Right ventricle myocardium inferior (tissue), 1 donor: ENCODE measurements around the gene VAT1L. TPM values are rescaled to one million over a fixed set of nuclear protein-coding genes. Genes with fewer than 3 reads are reported as not detected.
A peak's percentile ranks its signal among the peaks of the same experiment; 100 is the strongest.

Experiments used
- ATAC-seq: fragments of 200-7000 bp; cut with Tn5 transposase; one replicate; pipeline ENCODE4 v1.9.1; 2020; ENCODE audit warnings: mild to moderate bottlenecking, moderate library complexity
- DNase-seq: peaks from one replicate; pipeline ENCODE4 v3.0.0; 2021; ENCODE audit errors: missing footprints
- intact Hi-C: fragments of 100-400 bp; cut with DNase I; formaldehyde crosslinking; loops from one replicate; pipeline ENCODE4 v1.11.0; 2022
- total RNA-seq: library from RNA; stranded (reverse); fragmentation: NEBNext Ultra II Directional; extraction: Animal tissue kit (Norgen Biotek cat#: 25700); gene quantifications from one replicate; pipeline ENCODE4 v1.2.1, GENCODE V29; 2021
- donor health status: DM: no; HTN: yes; CAD: no; lungs with severe emphysema.

Gene VAT1L
- total RNA-seq, 1 donor from 2014 or later: 20.6 TPM

DNA sequence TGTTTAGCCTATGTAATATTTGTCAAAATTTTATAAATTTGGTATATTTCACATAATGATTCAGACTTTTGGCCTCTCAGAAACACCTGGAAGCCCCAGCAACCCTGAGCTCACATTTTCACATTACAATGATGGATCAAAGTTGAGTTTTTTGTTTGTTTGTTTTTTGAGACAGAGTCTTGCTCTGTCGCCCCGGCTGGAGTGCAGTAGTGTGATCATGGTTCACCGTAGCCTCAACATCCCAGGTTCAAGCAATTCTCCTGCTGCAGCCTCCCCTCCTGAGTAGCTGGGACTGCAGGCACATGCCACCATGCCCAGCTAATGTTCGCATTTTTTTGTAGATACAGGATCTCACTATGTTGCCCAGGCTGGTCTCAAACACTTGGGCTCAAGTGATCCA lies 10.6 kb upstream of the VAT1L start:
- intact Hi-C loops: no loop called here
- ATAC-seq: no peak
- DNase-seq: no peak

DNA sequence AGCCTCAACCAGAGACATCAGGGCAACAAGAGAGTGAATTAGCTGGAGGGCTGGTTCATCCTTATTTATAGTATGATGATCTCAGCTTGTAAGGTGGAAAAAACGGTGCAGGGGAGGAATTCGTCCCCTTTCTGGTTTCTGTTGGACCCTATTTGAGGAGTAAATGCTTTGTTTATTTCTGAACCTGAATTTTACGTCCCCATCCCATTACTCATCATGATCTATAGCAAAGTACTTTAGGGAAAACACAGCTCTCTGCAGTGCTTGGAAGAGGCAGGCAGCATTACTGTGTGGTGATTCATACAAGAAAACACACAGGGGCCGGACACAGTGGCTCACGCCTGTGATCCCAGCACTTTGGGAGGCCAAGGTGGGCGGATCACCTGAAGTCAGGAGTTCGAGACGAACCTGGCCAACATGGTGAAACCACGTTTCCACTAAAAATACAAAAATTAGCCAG lies 8.0 kb upstream of the VAT1L start:
- no peak for ATAC-seq
- intact Hi-C loops: no loop called here
- no peak for DNase-seq

DNA sequence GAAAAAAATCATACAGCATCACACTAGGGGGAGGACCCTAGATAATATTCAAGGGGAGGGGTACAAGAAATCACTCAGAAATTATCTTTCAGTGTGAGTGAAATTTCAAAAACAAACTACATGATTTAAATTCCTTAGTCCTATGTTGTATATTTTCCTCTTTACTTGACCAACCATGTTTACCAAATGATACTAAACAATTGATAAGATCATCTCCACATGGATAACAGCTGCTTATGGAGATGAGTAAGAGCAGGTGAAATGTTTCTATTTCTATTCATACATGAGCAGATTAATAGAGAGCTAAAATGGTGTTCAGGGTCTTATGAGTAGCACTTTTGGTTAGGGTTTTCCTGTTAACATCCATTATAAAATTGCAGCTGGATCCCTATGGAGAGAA lies 7.3 kb upstream of the VAT1L start:
- intact Hi-C loops: no loop called here
- DNase-seq (no peak), ATAC-seq (no peak)

DNA sequence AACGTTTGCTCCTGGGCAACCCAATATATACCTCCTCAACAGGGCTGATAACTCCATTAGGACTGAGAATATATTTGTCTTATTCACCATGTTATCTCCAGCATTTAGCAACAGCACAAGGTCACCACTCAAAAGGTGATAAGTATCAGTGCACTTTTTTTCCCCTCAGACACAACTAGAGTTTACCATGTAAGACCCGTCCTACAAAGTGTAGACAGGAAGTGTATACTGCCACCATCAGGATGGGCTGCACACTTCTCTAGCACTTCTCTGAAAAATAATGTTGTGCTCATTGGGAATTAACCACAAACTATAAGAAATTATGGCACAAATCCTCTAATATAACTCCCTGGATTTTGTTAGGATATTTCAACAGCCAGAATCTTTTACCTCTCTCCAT lies 5.7 kb upstream of the VAT1L start:
- no peak for ATAC-seq
- no peak for DNase-seq
- intact Hi-C loops: no loop called here

DNA sequence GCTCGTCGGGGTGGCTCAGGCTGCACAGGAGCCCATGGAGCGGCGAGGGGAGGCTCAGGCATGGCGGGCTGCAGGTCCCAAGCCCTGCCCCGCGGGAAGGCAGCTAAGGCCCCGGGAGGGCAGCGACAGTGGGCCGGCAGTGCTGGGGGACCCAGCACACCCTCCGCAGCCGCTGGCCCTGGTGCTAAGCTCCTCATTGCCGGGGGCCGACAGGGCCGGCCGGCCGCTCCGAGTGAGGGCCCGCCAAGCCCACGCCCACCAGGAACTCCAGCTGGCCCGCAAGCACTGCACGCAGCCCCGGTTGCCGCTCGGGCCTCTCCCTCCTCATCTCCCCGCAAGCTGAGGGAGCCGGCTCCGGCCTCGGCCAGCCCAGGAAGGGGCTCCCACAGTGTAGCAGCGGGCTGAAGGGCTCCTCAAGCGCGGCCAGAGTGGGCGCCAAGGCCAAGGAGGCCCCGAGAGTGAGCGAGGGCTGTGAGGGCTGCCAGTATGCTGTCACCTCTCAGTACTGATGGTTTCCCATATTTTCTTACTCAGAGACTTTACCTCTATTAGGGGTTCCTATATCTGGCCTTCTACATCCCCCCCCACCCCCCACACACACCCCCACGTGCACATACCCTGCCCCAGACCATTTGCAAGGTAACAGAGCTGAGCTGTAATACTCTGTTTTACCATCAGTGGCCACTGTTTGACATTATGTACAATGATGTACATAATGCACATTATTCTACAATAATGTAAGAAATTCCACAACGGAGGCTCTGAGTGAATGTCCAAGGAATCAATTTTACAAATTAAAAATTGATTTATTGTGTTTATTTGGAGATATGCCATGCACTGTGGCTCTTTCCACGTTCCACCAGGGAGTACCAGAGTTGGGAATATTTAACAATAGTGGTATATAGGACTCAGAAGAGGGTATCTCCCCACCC lies 3.7 kb upstream of the VAT1L start:
- DNase-seq (no peak), ATAC-seq (no peak)
- intact Hi-C loops: no loop called here

DNA sequence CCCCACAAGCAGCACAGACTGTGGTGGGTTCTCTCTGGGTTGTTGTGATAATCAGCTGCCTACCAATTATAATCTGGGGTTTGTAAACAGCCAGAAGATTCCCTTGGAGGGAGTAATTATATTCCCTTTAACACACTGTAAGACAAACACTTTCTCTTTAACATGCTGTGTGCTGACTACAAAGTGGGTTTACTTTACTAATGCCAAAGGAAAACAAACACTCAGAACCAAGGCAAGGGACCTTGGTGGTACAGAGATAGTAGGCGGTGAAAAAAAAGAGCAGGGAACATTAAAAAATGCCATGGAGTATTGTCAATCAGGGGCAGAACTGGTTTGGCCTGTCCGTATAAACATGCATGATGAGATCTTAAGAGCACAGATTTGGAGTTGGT lies 3.0 kb upstream of the VAT1L start:
- ATAC-seq (no peak), DNase-seq (no peak)
- intact Hi-C loops: no loop called here

DNA sequence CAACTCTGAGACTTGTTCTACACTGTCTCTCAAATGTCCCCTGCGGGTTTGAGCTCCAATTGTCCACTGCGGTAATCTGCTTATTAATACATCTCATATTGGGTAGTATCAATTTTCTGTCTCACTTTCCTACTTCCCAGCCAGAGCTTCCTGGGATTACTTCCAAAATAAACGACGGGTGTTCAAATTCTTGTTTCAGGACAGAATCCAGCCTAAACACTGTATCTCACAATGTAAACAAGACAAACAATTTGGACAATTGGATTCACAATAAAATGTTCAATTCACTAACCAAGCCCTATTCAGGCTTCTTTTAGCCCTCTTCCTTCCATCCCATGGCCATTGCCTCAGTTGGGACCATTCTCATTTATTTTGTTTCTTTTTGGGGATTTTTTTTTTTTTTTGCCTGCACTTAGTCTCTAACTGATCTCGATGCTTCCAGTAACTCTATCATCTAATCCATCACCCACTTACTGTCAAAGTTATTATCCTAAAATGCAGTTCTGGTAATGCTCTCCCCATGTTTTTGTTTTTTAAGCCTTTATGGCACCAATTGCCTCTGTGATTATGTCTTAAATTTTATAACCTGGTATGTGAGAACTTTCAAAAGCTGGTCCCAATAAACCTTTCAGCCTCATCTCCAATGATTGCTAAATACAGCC lies 2.0 kb upstream of the VAT1L start:
- DNase-seq (no peak), ATAC-seq (no peak)
- intact Hi-C loops: no loop called here

DNA sequence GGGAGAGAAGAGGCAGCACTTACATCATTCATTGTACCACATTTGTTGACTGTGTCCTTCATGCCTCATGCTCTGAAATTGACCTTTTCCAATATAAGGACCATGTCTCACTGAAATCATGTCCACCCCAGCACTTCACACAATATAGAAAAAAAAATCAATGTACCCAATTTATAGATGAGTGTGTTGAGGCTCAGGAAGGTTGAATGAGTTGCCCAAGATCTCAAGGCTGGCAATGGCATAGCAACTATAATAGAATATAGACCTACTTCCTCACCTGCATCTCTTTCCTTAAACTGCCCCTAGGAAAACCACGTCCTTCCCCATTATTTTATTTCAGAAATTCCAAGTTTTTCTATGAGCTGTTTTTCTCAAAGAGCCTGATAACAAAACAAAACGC lies 912 bp upstream of the VAT1L start:
- ATAC-seq: no peak
- DNase-seq: no peak
- intact Hi-C loops: no loop called here

DNA sequence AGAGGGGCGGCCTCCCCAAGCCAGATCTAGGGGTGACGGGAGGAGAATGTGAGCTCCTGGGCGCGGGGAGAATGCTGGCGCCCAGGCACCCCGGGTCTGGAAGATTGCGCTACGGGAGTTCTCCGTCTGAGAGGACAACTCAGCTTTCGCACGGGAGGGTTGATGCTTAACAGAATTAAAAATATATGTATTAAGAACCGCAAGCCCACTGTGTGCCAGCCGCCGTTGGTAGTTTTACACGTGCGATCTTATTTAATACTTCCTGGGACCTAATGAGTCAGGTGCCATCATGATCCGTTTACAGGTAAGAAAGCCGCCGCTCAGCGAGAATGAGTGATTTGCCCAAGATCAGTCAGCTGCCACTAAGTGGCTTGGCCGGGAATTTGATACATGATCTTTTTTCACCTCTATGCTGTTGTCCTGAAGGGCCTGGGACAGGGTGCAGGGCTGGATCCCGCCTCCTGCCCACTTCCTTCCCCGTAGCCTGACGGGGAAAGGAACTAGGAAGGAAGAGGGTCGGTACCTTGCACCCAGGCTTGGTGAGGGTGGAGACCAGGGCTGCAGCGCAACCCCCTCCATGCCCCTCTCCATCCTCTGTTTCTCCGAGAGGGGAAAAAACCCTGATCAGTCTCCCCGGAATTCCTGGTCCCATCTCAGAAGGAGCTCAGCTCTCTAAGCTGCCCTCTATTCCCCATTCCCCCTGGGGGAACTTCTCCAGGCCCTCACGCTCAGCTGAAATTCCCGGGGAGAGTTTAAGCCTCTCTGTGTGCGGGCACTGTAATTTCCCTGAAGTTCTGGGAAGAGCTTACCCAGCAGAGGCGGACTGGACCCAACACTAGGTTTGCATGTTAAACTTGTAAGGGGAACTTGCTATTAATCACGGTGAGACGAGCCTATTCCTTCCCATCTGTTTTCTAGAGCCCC lies 983 bp downstream of the VAT1L start:
- DNase-seq (no peak), ATAC-seq (no peak)
- intact Hi-C loops: no loop called here

DNA sequence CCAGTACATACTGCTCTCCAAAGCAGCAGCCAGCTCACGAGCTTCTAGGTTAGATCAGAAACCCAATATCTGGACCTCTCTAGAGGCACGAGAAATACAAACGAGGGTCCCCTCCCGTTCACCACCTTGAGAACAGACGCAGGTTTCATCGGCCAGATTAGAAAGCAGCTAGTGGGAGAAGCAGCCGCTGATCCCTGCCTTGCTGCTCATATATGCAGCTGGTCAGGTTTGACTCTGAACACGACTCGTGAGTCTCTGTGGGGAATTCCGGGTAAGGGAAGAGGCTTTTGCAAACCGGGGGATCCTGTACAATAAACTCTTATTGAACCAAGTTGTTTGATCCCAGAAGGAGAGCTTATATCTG lies 1.6 kb downstream of the VAT1L start:
- ATAC-seq (no peak), DNase-seq (no peak)
- intact Hi-C loops: no loop called here

DNA sequence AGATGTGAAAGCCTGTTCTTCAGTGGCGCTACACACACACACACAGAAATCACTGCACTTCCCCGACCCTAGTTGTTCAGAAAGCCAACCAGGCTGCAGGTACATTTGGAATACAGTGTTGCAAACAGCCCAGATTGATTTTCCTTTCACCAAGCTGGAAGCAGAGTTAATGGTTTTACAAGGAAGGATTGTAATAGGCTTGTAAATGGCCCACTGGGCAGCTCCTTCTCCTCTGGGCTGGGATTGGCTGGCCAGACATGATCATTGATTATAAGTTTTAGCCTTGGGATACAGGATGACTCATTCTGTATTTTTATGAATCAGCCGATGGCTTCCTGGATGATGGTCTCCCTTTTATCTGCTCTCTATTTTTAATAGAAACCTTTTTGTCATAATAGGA lies 2.5 kb downstream of the VAT1L start:
- intact Hi-C loops: no loop called here
- no peak for DNase-seq
- no peak for ATAC-seq

DNA sequence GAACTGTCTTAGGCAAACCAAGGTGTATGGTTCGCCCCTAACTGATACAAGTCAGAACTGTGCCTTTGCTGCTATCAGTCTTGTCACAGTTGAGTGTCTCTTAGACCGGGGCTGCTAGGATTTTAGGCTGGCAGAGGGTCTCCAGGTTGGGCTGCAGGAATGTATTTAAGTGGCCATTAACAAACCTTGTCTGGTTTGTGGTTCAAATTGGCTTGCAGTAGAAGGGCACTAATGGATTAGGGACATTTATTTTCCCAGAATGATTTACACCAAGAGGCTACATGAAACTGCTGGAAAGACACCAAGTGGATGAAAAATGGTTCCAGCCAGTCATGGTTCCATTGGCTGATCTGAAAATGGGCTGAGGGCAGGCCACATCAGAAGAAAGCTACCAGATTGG lies 5.1 kb downstream of the VAT1L start:
- intact Hi-C loops: no loop called here
- DNase-seq: no peak
- ATAC-seq: no peak

DNA sequence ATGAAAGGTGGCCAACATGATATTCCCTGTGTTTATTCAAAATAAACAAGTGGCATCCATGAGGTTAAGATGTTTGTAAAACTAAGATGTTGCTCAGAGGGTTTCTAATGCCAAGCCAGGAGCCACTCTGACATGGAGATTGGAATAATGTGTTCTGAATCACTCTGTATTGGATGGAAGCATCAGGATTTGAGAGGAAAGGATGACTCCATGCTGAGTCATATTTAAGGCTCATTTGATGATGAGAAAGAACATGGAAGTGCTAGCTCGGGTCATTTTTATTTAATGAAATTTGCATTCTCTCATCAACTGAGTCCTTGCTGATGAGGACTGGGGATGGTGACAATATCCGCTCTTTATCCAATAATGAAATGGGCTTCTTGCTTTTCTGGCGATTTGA lies 6.2 kb downstream of the VAT1L start:
- intact Hi-C loops: no loop called here
- DNase-seq (no peak), ATAC-seq (no peak)

DNA sequence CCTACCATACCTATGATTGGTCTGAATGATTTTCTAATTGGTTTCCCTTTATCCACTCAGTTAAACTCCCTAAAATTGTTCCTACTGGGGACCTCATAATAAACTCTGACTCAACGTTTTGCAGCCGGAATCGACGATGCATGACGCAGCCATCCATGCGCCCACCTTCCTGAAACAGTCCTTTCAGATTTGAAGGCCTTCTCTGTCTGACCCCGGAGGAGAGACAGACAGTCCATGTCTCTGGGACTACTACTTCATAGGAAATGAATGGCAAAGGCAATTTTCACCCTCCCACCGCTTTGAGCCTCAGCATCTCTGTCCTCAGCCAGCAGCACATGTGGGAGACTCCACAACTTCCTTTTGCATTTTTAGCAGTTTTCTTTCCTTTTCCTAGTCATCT lies 13.5 kb downstream of the VAT1L start:
- no peak for ATAC-seq
- DNase-seq: no peak
- intact Hi-C loops: no loop called here

DNA sequence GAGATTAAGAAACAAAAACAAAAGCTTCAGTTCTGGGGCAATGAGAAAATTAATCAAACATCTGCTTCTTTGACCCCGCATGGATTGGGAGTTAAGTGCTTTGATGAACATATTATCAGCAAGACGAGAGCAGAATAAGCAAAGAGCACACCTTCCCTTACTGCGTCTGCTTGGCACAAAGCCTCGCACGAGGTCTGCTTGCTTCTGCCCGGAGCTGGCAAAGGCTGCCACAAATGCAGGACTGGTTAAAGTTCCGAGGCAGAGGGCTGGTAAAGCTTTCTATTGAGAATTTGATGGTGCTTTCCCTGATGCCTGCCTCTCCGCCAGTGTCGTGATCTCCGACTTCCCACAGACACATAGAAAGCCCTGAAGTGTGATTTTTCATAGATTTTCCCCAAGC lies 17.0 kb downstream of the VAT1L start:
- peak; percentile 72 for ATAC-seq
- peak; percentile 76 for DNase-seq
- intact Hi-C loops: loop anchor here (5.0 kb wide), 1 partner anchor 37 kb away; no protein-coding TSS in a partner anchor

DNA sequence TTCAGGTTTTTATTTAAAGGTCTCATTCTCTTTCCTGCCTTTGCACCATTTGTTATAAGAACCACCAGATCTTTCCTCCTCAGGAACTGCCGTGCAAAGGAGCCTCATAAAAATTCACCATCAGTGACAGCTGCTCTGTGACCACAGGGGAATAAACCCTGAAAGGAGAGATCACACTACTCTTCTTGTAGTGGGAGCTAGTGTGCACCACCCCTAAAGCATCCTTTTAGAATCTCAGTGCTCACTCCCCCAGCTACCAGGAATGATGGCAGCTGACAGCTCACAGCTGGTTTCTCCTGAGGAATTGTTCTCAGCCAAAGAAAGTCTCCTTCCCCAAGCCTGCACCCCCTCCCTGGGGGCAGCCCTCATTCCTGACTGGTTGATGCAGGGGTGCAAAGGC lies 18.7 kb downstream of the VAT1L start:
- intact Hi-C loops: loop anchor here (5.0 kb wide), 1 partner anchor 35 kb away; no protein-coding TSS in a partner anchor
- no peak for ATAC-seq
- no peak for DNase-seq

DNA sequence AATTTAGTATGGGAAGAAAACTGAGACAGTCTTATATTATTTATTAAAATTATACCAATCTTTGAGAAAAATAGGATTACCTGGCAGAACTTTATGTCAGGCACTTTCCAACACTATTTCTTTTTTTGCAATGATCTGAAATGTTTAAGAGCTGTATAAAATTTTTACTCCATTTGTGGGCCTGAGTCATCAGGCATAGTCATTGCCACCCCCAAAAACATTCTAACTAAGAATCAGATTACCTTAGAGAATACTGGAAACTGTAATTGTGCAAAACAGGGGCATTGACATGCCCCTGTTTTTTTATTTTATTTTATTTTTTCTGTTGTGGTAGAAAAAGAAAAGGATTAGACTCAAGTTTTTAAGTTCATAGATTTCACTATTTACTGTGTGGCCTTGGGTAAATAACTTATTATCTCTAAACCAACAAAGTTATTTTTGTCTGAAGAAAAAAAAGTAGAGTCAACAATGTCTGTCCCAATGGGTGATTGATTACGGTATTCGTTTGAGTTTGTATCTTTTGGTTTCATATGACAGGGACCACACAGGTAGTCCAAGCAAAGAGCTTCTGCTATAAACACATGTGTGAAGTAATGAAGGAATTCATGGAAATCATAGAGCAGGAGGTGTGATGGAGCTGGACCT lies 24.6 kb downstream of the VAT1L start:
- DNase-seq (no peak), ATAC-seq (no peak)
- intact Hi-C loops: no loop called here

DNA sequence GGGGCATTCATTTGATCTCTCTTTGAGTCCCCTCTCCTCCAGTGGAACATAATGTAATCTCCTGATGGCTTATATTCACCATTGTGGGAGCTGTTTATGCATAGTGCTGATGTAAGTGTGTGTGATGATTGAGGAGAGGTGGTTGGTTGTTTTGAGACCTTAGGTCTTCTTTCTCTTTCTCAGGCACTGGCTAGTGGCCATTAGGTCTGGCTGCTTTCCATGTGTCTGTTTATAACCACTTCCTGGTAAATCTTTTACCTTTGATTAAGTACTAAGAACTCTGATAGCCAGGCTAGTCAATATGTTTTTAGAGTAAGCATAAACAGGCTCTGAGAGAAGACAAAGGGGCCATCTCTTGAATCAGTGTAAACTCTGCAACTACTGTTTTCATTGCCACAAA lies 27.9 kb downstream of the VAT1L start:
- no peak for ATAC-seq

DNA sequence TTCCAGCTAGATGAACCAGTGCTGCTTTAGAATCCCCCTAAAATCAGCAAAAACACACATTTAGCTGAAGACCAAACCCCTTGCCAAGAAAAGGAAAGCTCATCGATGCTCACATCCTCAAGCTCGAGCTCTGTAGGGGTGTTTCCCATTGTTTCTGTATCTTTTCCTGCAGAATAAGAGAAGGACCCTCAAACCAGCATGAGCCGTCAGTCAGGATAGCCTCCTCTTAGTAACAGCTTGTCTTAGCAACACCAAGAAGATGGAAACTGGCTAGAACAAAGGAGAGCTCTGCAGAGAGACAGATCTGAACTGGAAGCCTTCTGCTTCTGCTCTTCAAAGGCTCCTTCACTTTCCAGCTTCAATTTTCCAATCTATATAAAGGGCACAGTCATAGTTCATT lies 32.0 kb downstream of the VAT1L start:
- intact Hi-C loops: no loop called here
- no peak for ATAC-seq
- no peak for DNase-seq

More for the DNA sequence above, 27.9 kb downstream of the VAT1L start:
- intact Hi-C loops: no loop called here
- no peak for DNase-seq
